Fibroblast of pulmonary artery (primary cell): ENCODE data around the gene PLAC9.

Source experiments
- DNase-seq: peaks from one replicate; pipeline ENCODE4 v3.0.0-alpha.2; 2010; ENCODE audit warnings: low read depth
- H3K4me3 ChIP-seq: replicated peaks from 2 replicates; pipeline ENCODE4 v1.5.1; 2011; ENCODE audit warnings: low read depth, mild to moderate bottlenecking, control low read depth, low read length, moderate library complexity
- CTCF ChIP-seq: IDR thresholded peaks from 2 replicates; pipeline ENCODE4 v1.5.1; 2011; ENCODE audit warnings: mild to moderate bottlenecking, control low read depth, low read length, inconsistent platforms; ENCODE audit errors: missing control alignments

PLAC9 gene

GRCh38 chr10:80148166-80148805 lies 15.8 kb downstream of the PLAC9 start:
- H3K4me3 ChIP-seq, result no peak overlapping the region
- DNase-seq, result no peak
- TF ChIP-seq CTCF, result no peak

GRCh38 chr10:80149123-80149522 lies 16.6 kb downstream of the PLAC9 start:
- no peak overlapping the region for H3K4me3 ChIP-seq
- TF ChIP-seq CTCF, result no peak
- no peak for DNase-seq

DNA sequence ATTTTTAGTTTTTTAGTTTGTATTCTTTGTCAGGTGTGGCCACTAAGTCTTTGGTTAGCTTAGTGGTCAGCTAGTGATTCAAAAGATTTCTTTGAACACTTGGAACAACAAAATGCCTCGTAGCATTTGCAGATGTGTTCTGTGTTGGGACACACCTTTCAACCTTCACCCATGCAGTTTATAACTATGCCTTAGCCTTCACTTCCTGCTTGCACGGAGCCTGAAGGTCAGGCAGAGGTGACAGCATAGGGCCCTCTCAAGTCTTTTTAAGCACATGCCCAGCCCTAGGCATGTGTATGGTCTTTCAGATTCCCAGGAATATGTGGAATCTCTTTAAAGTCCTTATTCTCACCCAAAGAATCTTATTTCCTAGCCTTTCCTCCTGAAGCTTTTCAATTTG lies 17.6 kb downstream of the PLAC9 start:
- no peak for TF ChIP-seq CTCF
- no peak overlapping the region for H3K4me3 ChIP-seq
- DNase-seq, result no peak

DNA sequence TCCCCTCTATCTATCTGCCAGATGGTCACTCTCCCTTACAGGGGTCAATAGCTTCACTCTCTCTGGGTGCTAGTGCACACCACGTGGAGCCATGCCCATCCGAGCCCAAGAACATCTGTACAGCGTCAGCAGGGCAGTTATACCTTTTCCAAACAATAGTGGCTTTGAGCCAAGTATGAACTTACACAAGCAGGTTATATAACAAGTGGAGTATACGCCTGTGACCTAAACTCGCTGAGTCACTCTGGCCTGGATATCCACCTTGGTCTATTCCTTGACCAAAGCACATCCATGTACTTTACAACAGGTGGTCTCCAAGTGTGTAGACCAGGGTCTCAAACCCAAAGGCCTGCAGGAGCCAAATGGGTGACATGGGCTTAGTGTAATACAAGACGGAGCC lies 20.3 kb downstream of the PLAC9 start:
- no peak overlapping the region for H3K4me3 ChIP-seq
- TF ChIP-seq CTCF, result no peak
- DNase-seq, result peak; percentile 21

DNA sequence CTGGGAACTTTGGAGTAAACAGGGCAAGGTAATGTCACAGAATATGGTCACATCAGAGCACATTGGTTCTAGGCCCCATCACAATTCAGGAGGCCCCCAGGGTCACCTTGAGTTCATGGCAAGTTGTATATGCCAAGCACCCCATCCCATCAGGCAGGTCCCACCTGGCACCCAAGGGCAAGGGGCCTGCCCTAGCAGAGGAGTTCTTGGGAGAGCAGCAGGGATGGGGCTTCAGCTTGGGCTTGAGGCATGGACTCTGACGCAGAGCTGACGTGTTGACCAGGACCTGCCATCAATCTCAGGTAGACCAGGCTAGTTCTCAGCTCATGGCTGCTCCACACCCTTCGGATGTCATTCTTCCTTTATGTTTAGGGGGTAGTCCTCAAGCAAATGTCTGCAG lies 20.9 kb downstream of the PLAC9 start:
- no peak for DNase-seq
- H3K4me3 ChIP-seq, result no peak overlapping the region
- TF ChIP-seq CTCF, result no peak

DNA sequence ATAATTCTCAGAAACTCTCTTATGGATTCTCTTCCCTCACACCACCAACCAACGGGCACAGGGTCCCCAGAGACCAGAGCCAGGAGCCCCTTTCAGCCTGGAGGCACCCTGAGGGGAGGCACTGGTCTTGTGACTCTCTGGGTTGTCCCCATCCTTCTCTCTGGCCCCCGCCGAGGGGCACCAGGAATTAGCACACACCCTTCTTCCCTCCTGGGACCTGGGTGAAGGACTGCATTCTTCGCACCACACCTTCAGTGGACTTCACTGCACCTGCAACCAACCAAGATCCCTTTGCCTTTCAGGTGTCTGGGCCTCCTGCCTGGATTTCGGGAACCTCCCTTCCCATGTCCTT lies 22.1 kb downstream of the PLAC9 start:
- TF ChIP-seq CTCF, result no peak
- DNase-seq, result no peak
- H3K4me3 ChIP-seq, result no peak overlapping the region

DNA sequence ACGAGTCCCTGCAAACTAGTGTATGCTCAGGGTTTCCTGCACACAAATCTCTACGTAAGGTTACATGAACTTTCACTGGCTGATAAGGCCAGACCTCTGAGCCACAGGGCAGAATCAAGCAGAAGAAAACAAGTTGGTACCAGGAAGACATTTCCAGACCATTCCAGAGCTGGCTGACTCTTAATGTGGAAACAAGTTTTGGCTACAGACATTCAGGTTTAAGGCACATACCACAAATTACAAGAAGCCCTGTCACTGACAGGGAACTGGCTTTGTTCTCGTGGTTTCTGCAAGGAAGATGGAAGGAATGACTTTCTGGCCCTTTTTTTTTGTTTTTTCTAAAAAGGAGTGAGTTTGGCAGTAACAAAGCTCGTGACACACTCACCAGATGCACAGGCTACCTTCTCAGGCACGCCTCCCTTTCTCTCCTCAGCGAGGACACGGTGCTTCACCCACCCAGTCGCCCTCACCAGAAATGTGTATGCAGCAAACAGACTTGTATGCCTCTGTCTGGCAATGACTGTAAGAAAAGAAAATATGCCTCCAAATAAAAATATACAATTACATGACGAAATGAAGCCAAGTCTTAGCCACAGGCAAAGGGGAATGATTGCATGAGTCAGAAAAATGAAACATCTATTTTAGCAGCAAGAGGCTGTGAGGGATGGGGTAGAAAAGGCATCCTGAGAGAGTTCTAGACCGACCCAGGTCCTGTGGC lies 22.6 kb downstream of the PLAC9 start:
- H3K4me3 ChIP-seq, result no peak overlapping the region
- peak; percentile 90 for DNase-seq
- TF ChIP-seq CTCF, result no peak
